Endothelial cell of umbilical vein (primary cell): ENCODE measurements around the gene SLTM. TPM values are rescaled to one million over a fixed set of nuclear protein-coding genes. Genes with fewer than 3 reads are reported as not detected.

Experiments used
- BruUV-seq: library from RNA; stranded (reverse); fragments of 400-500 nt; replicated peaks from 2 replicates; lab custom pipeline; 2021; lab: Mats Ljungman, UMichigan
- CTCF ChIA-PET: fragments of 300-600, 350-600 bp; sonication (Branson Sonifier 250); formaldehyde crosslinking; loops from one replicate; lab custom pipeline; 2021; ENCODE audit warnings: antibody characterized with exemption, inconsistent platforms; lab: Charles Lee
- POLR2A ChIA-PET: fragments of 300-600, 350-600 bp; sonication (Branson Sonifier 250); formaldehyde crosslinking; loops from one replicate; lab custom pipeline; 2021; ENCODE audit warnings: antibody characterized with exemption, inconsistent platforms; lab: Charles Lee
- DNase-seq: peaks from one replicate; pipeline ENCODE4 v3.0.0-alpha.2; 2011; ENCODE audit warnings: low read depth, low spot score
- FAIRE-seq: peaks from 2 replicates; lab custom pipeline; 2011; peaks lifted over from hg19 to GRCh38; lab: Jason Lieb, UNC
- H2AFZ ChIP-seq: 2 replicates; pipeline ENCODE4 v1.6.0; 2012; ENCODE audit warnings: low read depth, low read length, control low read depth, inconsistent platforms
- H3K27ac ChIP-seq: 2 replicates; pipeline ENCODE4 v1.5.1; 2011; ENCODE audit warnings: low read depth, mild to moderate bottlenecking, control low read depth, low read length, moderate library complexity; ENCODE audit not compliant: insufficient read depth
- H3K27me3 ChIP-seq, 2 experiments: 2 replicates each; pipeline versions ENCODE4 v1.6.0 to v1.6.1; 2011; ENCODE audit warnings: low read length in 2 of 2, mixed read lengths in 1 of 2; ENCODE audit not compliant: control insufficient read depth in 2 of 2, insufficient read depth in 2 of 2
- H3K36me3 ChIP-seq, 2 experiments: 2 replicates in 1 of 2; 3 replicates in 1 of 2; pipeline ENCODE4 v1.5.1; 2011; ENCODE audit warnings: low read length in 2 of 2, mild to moderate bottlenecking in 1 of 2, moderate library complexity in 1 of 2; ENCODE audit not compliant: control insufficient read depth in 2 of 2, insufficient read depth in 2 of 2; ENCODE audit errors: extremely low read depth in 1 of 2
- H3K4me1 ChIP-seq: 3 replicates; pipeline ENCODE4 v1.5.1; 2011; ENCODE audit warnings: mild to moderate bottlenecking, low read length; ENCODE audit not compliant: control insufficient read depth, insufficient read depth; ENCODE audit errors: extremely low read depth
- H3K4me2 ChIP-seq: 2 replicates; pipeline ENCODE4 v1.6.1; 2011; ENCODE audit warnings: low read length, control low read depth, mixed read lengths; ENCODE audit not compliant: insufficient read depth
- H3K4me3 ChIP-seq, 3 experiments: fragments of 200-600 bp in 1 of 3; sonication (generic), shearing (Covaris generic) in 1 of 3; replicated peaks in 1 of 3; 2 replicates each; pipeline ENCODE4 v1.5.1; 2011 to 2016; ENCODE audit warnings: control low read depth in 3 of 3, low read length in 3 of 3, mild to moderate bottlenecking in 2 of 3, inconsistent platforms in 1 of 3, low read depth in 1 of 3, moderate library complexity in 1 of 3; ENCODE audit not compliant: insufficient read depth in 1 of 3
- H3K79me2 ChIP-seq: 2 replicates; pipeline ENCODE4 v1.6.0; 2012; ENCODE audit warnings: low read length, inconsistent platforms; ENCODE audit not compliant: control insufficient read depth, insufficient read depth
- H3K9ac ChIP-seq: replicated peaks from 2 replicates; pipeline ENCODE3; 2011; ENCODE audit warnings: low read length, control low read depth; ENCODE audit not compliant: insufficient read depth; ENCODE audit errors: extremely low read depth
- H3K9me1 ChIP-seq: replicated peaks from 3 replicates; pipeline ENCODE4 v1.6.0; 2011; ENCODE audit warnings: mild to moderate bottlenecking, low read length; ENCODE audit not compliant: control insufficient read depth, insufficient read depth; ENCODE audit errors: extremely low read depth
- H3K9me3 ChIP-seq: replicated peaks from 2 replicates; pipeline ENCODE4 v1.5.1; 2012; ENCODE audit warnings: low read length, inconsistent platforms; ENCODE audit not compliant: control insufficient read depth, insufficient read depth
- H4K20me1 ChIP-seq: replicated peaks from 2 replicates; pipeline ENCODE3; 2011; ENCODE audit warnings: mild to moderate bottlenecking, low read length; ENCODE audit not compliant: control insufficient read depth, insufficient read depth; ENCODE audit errors: extremely low read depth
- EZH2 ChIP-seq: IDR thresholded peaks from 2 replicates; pipeline ENCODE4 v1.6.1; 2012; ENCODE audit warnings: borderline replicate concordance, low read depth, mild to moderate bottlenecking, moderate library complexity, low read length, inconsistent platforms; ENCODE audit not compliant: severe bottlenecking
- FOS ChIP-seq: IDR thresholded peaks from 2 replicates; pipeline ENCODE4 v1.6.1; 2011; ENCODE audit warnings: mild to moderate bottlenecking, low read length, moderate library complexity, borderline replicate concordance; ENCODE audit not compliant: insufficient read depth
- GATA2 ChIP-seq: IDR thresholded peaks from 2 replicates; pipeline ENCODE4 v1.7.0; 2011; ENCODE audit warnings: low read depth, mild to moderate bottlenecking, moderate library complexity, mixed read lengths, low read length; ENCODE audit not compliant: insufficient read length, insufficient read depth
- JUN ChIP-seq: IDR thresholded peaks from 2 replicates; pipeline ENCODE4 v1.6.1; 2011; ENCODE audit warnings: borderline replicate concordance, low read depth; ENCODE audit not compliant: insufficient read length, insufficient read depth
- MAX ChIP-seq: IDR thresholded peaks from 2 replicates; pipeline ENCODE4 v1.6.1; 2011; ENCODE audit not compliant: insufficient read depth, insufficient read length
- MYC ChIP-seq: IDR thresholded peaks from one replicate; pipeline ENCODE4 v1.6.1; 2011; ENCODE audit warnings: mild to moderate bottlenecking, low read depth, low read length
- POLR2A ChIP-seq: IDR thresholded peaks from 2 replicates; pipeline ENCODE4 v1.6.1; 2012; ENCODE audit warnings: low read depth, mild to moderate bottlenecking, control low read depth, low read length
- POLR2AphosphoS5 ChIP-seq: IDR thresholded peaks from 2 replicates; pipeline ENCODE4 v1.6.1; 2012; ENCODE audit warnings: low read depth, mild to moderate bottlenecking, control low read depth, low read length, moderate library complexity; ENCODE audit not compliant: insufficient read depth
- dilution Hi-C: fragments of 300-500 bp; cut with MboI; formaldehyde crosslinking; loops from one replicate; pipeline ENCODE4 v1.15.0; 2019; ENCODE audit warnings: low sequenced_read_pairs; ENCODE audit not compliant: extremely low pct_ligation_motif_present
- intact Hi-C: fragments of 100-400 bp; cut with micrococcal nuclease; formaldehyde crosslinking; loops from one replicate; pipeline ENCODE4 v1.10.0; 2022
- polyA plus RNA-seq, 4 experiments: library from polyadenylated mRNA; depleted of rRNA in 3 of 4; stranded (reverse) in 3 of 4; unstranded in 1 of 4; fragments of >200 nt; gene quantifications; 2 replicates each; pipeline versions ENCODE4 v1.2.1 to v1.2.3, GENCODE V29; 2011 to 2012; ENCODE audit warnings: missing spikeins in 1 of 4
- total RNA-seq: library from RNA; stranded (reverse); gene quantifications from 2 replicates; pipeline ENCODE4 v1.2.3, GENCODE V29; 2021
- TF ChIP-seq, protein P1 (sequence below), 2 donors: IDR thresholded peaks; 1 replicate in 1 of 2; 2 replicates in 1 of 2; pipeline ENCODE4 v1.5.1; 2011; ENCODE audit warnings: low read length in 2 of 2, mild to moderate bottlenecking in 2 of 2, moderate library complexity in 2 of 2, control low read depth in 1 of 2, inconsistent platforms in 1 of 2, low read depth in 1 of 2; ENCODE audit not compliant: insufficient read depth in 1 of 2; ENCODE audit errors: extremely low read depth in 1 of 2

Gene SLTM
- total and polyA plus RNA-seq, 2 donors (not counting 3 experiments of a cell fraction or from before 2014, with no cell fraction given): 28.1 to 93.0 TPM

GRCh38 chr15:58934521-58934920, 1.0 kb upstream of the SLTM start:
- Histone ChIP-seq H3K27ac (peak overlapping the region; percentile 93), H3K27me3 (no peaks in the 10 kb centered on the region), H2AFZ (peak overlapping the region; percentile 90), H3K4me1 (peaks cover 19% of the 10 kb centered on the region), H3K9me1 (no peaks in the 10 kb centered on the region), H3K4me3 (peak overlapping the region in 1 of 3 experiments; percentile 79), H3K36me3 (no peaks in the 10 kb centered on the region), H3K79me2 (peaks cover 35% of the 10 kb centered on the region), H3K4me2 (peak overlapping the region; percentile 86), H3K9ac (peak overlapping the region; percentile 99), H3K9me3 (no peaks in the 10 kb centered on the region), H4K20me1 (peaks cover 3% of the 10 kb centered on the region)
- intact Hi-C loops: no loop called here
- TF ChIP-seq EZH2: no peak
- no peak for TF ChIP-seq MAX
- peak; percentile 36 for TF ChIP-seq FOS
- no peak for DNase-seq
- ChIA-PET CTCF (no interaction called here), POLR2A (interaction anchor here (0.6 kb wide), 1 partner anchor 683 kb away, joined by 10 read pairs; no protein-coding TSS in a partner anchor)
- dilution Hi-C loops: no loop called here
- BruUV-seq: no TSS peak
- no peak for FAIRE-seq

DNA sequence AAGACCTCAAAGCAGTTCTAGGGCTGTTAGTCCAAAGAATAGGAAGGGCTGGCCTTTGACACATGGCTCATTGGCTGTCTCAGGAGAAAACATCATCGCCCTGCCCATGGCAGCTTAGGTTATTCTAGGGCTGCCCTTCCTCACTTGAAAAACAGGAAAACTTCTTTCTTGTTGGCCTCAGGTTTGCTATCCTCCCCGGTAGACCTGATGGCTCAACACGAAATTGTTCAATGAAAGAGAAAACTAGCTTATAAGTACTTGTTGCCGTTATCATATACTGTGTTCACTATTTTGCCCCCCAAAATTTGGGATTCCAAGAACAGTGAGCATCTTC, 602 bp upstream of the SLTM start:
- BruUV-seq: TSS peak; percentile 78
- peak overlapping the region; percentile 90 for H2AFZ ChIP-seq
- H3K9me3 ChIP-seq: no peaks in the 10 kb centered on the region
- H3K9me1 ChIP-seq: no peaks in the 10 kb centered on the region
- H3K36me3 ChIP-seq: no peaks in the 10 kb centered on the region
- H3K27me3 ChIP-seq: no peaks in the 10 kb centered on the region
- ChIA-PET POLR2A (interaction anchor here (0.6 kb wide), 1 partner anchor 683 kb away, joined by 10 read pairs; no protein-coding TSS in a partner anchor), CTCF (no interaction called here)
- peak overlapping the region; percentile 86 for H3K4me2 ChIP-seq
- intact Hi-C loops (no loop called here), dilution Hi-C loops (no loop called here)
- H4K20me1 ChIP-seq: peaks cover 3% of the 10 kb centered on the region
- TF ChIP-seq JUN (no peak), EZH2 (no peak), POLR2AphosphoS5 (no peak), MYC (no peak), POLR2A (no peak), GATA2 (no peak), FOS (no peak), MAX (no peak)
- TF ChIP-seq, protein P1, sequence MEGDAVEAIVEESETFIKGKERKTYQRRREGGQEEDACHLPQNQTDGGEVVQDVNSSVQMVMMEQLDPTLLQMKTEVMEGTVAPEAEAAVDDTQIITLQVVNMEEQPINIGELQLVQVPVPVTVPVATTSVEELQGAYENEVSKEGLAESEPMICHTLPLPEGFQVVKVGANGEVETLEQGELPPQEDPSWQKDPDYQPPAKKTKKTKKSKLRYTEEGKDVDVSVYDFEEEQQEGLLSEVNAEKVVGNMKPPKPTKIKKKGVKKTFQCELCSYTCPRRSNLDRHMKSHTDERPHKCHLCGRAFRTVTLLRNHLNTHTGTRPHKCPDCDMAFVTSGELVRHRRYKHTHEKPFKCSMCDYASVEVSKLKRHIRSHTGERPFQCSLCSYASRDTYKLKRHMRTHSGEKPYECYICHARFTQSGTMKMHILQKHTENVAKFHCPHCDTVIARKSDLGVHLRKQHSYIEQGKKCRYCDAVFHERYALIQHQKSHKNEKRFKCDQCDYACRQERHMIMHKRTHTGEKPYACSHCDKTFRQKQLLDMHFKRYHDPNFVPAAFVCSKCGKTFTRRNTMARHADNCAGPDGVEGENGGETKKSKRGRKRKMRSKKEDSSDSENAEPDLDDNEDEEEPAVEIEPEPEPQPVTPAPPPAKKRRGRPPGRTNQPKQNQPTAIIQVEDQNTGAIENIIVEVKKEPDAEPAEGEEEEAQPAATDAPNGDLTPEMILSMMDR (IDR thresholded peaks at IDR 0.05; ENCODE audit: extremely low read depth in 1 of 2, insufficient read depth in 1 of 2, low read depth in 1 of 2, low read length in 2 of 2): no peak
- no peak for DNase-seq
- peaks cover 19% of the 10 kb centered on the region for H3K4me1 ChIP-seq
- H3K27ac ChIP-seq: peak overlapping the region; percentile 93
- peak overlapping the region; percentile 99 for H3K9ac ChIP-seq
- FAIRE-seq: no peak
- H3K79me2 ChIP-seq: peaks cover 37% of the 10 kb centered on the region
- H3K4me3 ChIP-seq: peak overlapping the region; percentile 30 to 79 (median 54)
